Stomach (tissue), 4 donors: ENCODE results near the gene ANGEL2.

Experiments
- CTCF ChIP-seq, 7 experiments: fragments of 450-650 bp in 4 of 7; fragments of 200-600 bp in 3 of 7; sonication (generic) in 3 of 7; IDR thresholded peaks; one replicate each; pipeline ENCODE4 v1.5.1; 2016 to 2019; ENCODE audit warnings: antibody characterized with exemption in 7 of 7, control low read depth in 2 of 7, mild to moderate bottlenecking in 1 of 7
- EP300 ChIP-seq: sonication (generic); formaldehyde crosslinking; IDR thresholded peaks from one replicate; pipeline ENCODE4 v1.6.1; 2017; ENCODE audit warnings: antibody characterized with exemption

- TF ChIP-seq CTCF (IDR thresholded peaks at IDR 0.05) (no peak), EP300 (no peak)
These were observed 45.2 kb upstream of the ANGEL2 start for GRCh38 chr1:213060836-213061235.
